ENCODE results near the gene FAM3C.

Gene FAM3C

DNA sequence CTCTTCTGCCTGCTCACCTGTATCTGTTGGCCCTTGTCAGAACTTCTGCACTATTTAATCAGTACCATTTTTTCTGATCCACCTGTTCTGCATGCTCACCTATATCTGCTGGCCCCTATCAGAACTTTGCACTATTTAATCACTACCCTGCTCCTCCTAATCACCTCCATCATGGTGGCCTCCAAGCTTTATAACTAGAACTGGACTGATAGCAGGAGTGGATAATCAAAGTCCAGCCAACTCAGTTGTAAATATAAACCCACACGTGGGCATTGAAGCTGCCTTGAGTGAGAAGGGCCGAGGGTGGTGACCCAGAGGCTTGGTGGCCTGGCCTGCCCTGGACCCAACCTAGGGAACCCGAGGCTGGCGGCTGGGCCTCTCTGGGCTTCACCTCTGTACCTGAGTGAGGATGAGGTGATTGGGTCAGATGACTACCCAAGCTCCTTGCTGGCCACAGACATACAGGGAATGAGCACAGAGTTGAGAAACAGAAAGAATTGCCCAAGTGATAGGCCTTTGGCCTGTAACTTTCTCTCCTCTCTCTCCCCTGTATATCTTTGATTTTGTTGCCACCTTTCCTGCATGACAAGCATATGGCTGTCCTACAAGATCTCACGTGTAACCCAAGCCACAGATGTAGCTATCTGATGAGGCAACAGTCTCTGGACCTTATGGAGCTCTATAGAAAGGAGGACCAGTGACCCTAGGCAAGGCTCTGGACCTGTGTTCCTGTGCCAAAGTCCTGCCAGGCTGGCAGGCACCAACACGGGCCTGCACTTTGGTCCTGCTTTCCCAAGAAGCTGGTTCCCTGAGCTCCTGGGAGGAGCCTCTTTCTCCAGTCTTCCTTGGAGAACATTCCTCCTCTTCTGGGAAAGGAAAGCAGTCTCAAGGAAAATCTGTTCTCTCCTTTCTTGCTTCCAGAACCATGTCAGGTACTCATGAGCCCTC is 23.4 kb upstream of the FAM3C start:
- Histone ChIP-seq H3K27me3 (replicated peaks; ENCODE audit: insufficient read depth, low read length) (no peaks in the 10 kb centered on the region), H3K79me2 (ENCODE audit: low read length) (no peaks in the 10 kb centered on the region), H4K20me1 (ENCODE audit: insufficient read depth, low read length) (no peaks in the 10 kb centered on the region), H2AFZ (ENCODE audit: low read length) (no peak overlapping the region), H3K9me3 (replicated peaks; ENCODE audit: insufficient read depth, low read length) (no peaks in the 10 kb centered on the region), H3F3A (ENCODE audit: insufficient read depth, low read length) (no peaks in the 10 kb centered on the region), H3K4me3 (ENCODE audit: low read length) (no peak overlapping the region), H3K9ac (ENCODE audit: low read length) (no peak overlapping the region), H3K9me2 (replicated peaks; ENCODE audit: insufficient read depth, low read length) (no peaks in the 10 kb centered on the region), H3K36me3 (replicated peaks; ENCODE audit: insufficient read depth, low read length) (no peaks in the 10 kb centered on the region), H3K27ac (ENCODE audit: low read length) (no peak overlapping the region), H3K4me2 (ENCODE audit: low read depth, low read length) (no peak overlapping the region), H3K4me1 (ENCODE audit: low read length) (no peaks in the 10 kb centered on the region)
- DNase-seq: no peak
- TF ChIP-seq, protein P1, sequence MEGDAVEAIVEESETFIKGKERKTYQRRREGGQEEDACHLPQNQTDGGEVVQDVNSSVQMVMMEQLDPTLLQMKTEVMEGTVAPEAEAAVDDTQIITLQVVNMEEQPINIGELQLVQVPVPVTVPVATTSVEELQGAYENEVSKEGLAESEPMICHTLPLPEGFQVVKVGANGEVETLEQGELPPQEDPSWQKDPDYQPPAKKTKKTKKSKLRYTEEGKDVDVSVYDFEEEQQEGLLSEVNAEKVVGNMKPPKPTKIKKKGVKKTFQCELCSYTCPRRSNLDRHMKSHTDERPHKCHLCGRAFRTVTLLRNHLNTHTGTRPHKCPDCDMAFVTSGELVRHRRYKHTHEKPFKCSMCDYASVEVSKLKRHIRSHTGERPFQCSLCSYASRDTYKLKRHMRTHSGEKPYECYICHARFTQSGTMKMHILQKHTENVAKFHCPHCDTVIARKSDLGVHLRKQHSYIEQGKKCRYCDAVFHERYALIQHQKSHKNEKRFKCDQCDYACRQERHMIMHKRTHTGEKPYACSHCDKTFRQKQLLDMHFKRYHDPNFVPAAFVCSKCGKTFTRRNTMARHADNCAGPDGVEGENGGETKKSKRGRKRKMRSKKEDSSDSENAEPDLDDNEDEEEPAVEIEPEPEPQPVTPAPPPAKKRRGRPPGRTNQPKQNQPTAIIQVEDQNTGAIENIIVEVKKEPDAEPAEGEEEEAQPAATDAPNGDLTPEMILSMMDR (IDR thresholded peaks at IDR 0.05; ENCODE audit: low read length): no peak
- TF ChIP-seq EZH2 (optimal IDR thresholded peaks at IDR 0.05; ENCODE audit: low read depth, low read length) (no peak), EZH2phosphoT487 (IDR thresholded peaks at IDR 0.05; ENCODE audit: low read length) (no peak)

DNA sequence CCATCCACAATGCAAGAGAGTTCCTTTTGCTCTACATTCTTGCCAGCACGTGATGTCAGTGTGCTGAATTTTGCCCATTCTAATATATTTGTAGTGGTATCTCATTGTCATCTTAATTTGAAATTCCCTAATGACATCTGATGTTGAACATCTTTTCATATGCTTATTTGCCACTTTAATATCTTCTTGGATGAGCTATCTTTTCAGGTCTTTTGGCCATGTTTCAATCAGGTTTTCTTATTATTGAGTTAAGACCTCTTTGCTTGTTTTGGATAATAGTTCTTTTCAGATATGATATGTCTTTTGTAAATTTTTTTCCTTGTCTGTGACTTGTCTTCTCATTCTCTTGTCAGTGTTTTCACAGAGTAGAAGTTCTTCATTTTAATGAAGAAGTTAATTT is 20.4 kb upstream of the FAM3C start:
- TF ChIP-seq, protein P1 (IDR thresholded peaks at IDR 0.05; ENCODE audit: low read length): no peak
- no peak for TF ChIP-seq EZH2phosphoT487 (IDR thresholded peaks at IDR 0.05; ENCODE audit: low read length)
- no peak for TF ChIP-seq EZH2 (optimal IDR thresholded peaks at IDR 0.05; ENCODE audit: low read depth, low read length)
- no peak overlapping the region for H3K4me3 ChIP-seq (ENCODE audit: low read length)
- no peaks in the 10 kb centered on the region for H3F3A ChIP-seq (ENCODE audit: insufficient read depth, low read length)

DNA sequence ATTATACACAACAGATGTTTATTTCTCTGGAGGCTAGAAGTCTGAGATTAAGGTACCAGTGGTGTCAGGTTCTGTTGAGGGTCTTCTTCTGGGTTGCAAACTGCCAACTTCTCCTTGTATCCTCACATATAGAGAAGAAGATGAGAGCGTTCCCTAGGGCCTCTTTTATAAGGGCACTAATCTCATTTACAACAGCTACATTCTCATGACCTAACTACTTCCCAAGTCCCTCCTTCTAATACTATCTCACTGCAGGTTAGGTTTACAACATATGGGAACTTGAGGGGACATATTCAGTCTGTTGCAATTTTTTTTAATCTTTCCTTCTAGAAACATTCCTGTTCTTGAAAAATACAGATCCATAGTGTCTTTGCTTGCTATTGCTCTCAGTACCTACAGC is 18.3 kb upstream of the FAM3C start:
- DNase-seq: no peak
- Histone ChIP-seq H3F3A (ENCODE audit: insufficient read depth, low read length) (no peaks in the 10 kb centered on the region), H3K4me1 (ENCODE audit: low read length) (no peaks in the 10 kb centered on the region), H3K9me3 (replicated peaks; ENCODE audit: insufficient read depth, low read length) (no peaks in the 10 kb centered on the region), H3K9ac (ENCODE audit: low read length) (no peak overlapping the region), H3K27ac (ENCODE audit: low read length) (no peak overlapping the region), H3K4me2 (ENCODE audit: low read depth, low read length) (no peak overlapping the region), H3K79me2 (ENCODE audit: low read length) (no peaks in the 10 kb centered on the region), H3K27me3 (replicated peaks; ENCODE audit: insufficient read depth, low read length) (no peaks in the 10 kb centered on the region), H2AFZ (ENCODE audit: low read length) (no peak overlapping the region), H3K9me2 (replicated peaks; ENCODE audit: insufficient read depth, low read length) (no peaks in the 10 kb centered on the region), H3K36me3 (replicated peaks; ENCODE audit: insufficient read depth, low read length) (no peaks in the 10 kb centered on the region), H4K20me1 (ENCODE audit: insufficient read depth, low read length) (no peaks in the 10 kb centered on the region), H3K4me3 (ENCODE audit: low read length) (no peak overlapping the region)
- TF ChIP-seq EZH2 (optimal IDR thresholded peaks at IDR 0.05; ENCODE audit: low read depth, low read length) (no peak), EZH2phosphoT487 (IDR thresholded peaks at IDR 0.05; ENCODE audit: low read length) (no peak)
- TF ChIP-seq, protein P1 (IDR thresholded peaks at IDR 0.05; ENCODE audit: low read length): no peak

More for the DNA sequence above, 20.4 kb upstream of the FAM3C start:
- no peaks in the 10 kb centered on the region for H3K9me3 ChIP-seq (replicated peaks; ENCODE audit: insufficient read depth, low read length)
- no peak overlapping the region for H3K27ac ChIP-seq (ENCODE audit: low read length)
- no peak overlapping the region for H3K9ac ChIP-seq (ENCODE audit: low read length)
- H2AFZ ChIP-seq (ENCODE audit: low read length): no peak overlapping the region
- no peaks in the 10 kb centered on the region for H4K20me1 ChIP-seq (ENCODE audit: insufficient read depth, low read length)
- no peaks in the 10 kb centered on the region for H3K9me2 ChIP-seq (replicated peaks; ENCODE audit: insufficient read depth, low read length)
- no peaks in the 10 kb centered on the region for H3K27me3 ChIP-seq (replicated peaks; ENCODE audit: insufficient read depth, low read length)
- H3K79me2 ChIP-seq (ENCODE audit: low read length): no peaks in the 10 kb centered on the region
- no peak overlapping the region for H3K4me2 ChIP-seq (ENCODE audit: low read depth, low read length)
- DNase-seq: no peak
- H3K4me1 ChIP-seq (ENCODE audit: low read length): no peaks in the 10 kb centered on the region
- no peaks in the 10 kb centered on the region for H3K36me3 ChIP-seq (replicated peaks; ENCODE audit: insufficient read depth, low read length)

Data from MM.1S (cell line).